Fibroblast of lung (primary cell): ENCODE data around the gene XKR3.

ENCODE experiments used
- CTCF ChIP-seq, 2 donors: IDR thresholded peaks in 1 of 2; conservative IDR thresholded peaks in 1 of 2; 1 replicate in 1 of 2; 2 replicates in 1 of 2; pipeline ENCODE4 v1.5.1; 2011 to 2012; ENCODE audit warnings: low read length in 2 of 2, control low read depth in 1 of 2, inconsistent platforms in 1 of 2, low read depth in 1 of 2, mild to moderate bottlenecking in 1 of 2
- EZH2 ChIP-seq: IDR thresholded peaks from 2 replicates; pipeline ENCODE4 v1.5.1; 2012; ENCODE audit warnings: low read length, control low read depth, mild to moderate bottlenecking; ENCODE audit errors: missing control alignments

GRCh38 chr22:16845881-16846280, 20.7 kb upstream of the XKR3 start:
- TF ChIP-seq CTCF (conservative IDR thresholded peaks at IDR 0.05 in 1 of 2, IDR thresholded peaks at IDR 0.05 in 1 of 2; ENCODE audit: low read depth in 1 of 2, low read length in 2 of 2) (no peak), EZH2 (no peak)
